ENCODE results near the gene CHORDC1.

- TF ChIP-seq HDGF (IDR thresholded peaks at IDR 0.05; ENCODE audit: borderline replicate concordance) (no peak), SUZ12 (IDR thresholded peaks at IDR 0.05) (no peak)
These were observed 12.7 kb upstream of the CHORDC1 start for GRCh38 chr11:90235526-90235925.

All from HEK293T (cell line).